ENCODE measurements around the gene LDB3.

LDB3 gene

DNA sequence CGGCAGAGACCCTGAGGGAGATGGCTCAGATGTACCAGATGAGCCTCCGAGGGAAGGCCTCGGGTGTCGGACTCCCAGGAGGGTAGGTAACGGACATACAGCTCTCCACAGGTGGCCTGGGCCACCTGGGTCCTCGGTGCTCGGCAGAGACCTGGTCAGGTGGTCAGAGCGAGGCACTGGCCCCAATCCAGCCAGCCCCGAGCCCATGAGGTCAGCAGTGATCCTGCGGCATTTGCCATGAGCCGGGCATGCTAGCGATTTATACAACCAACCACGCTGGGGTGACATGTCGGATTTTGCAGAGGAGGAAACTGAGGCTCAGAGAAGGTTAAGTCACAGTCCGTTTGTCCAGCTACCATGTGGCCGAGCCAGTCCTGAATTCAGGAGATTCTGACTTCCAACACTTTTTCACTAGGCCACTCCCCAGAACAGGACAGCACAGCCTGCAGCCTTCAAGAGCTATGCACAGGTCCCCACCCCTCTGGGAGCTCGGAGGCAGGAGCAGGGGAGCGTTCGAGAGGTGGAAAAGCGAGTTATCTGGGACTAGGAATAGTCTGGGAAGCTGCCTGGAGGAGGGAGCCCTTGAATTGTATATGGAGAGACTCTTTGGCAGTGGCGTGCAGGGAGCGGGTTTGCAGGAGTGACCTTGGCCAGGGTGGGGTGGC is 13.5 kb downstream of the LDB3 start:
- TF ChIP-seq EZH2 (IDR thresholded peaks at IDR 0.05; ENCODE audit: borderline replicate concordance, low read length) (no peak), CTCF (IDR thresholded peaks at IDR 0.05; ENCODE audit: low read length) (no peak)
- Histone ChIP-seq H3K9me2 (ENCODE audit: low read depth, low read length) (no peaks in the 10 kb centered on the region), H3K36me3 (ENCODE audit: insufficient read depth, low read length) (no peaks in the 10 kb centered on the region), H3K9me3 (ENCODE audit: low read length) (no peaks in the 10 kb centered on the region), H3K27ac (ENCODE audit: low read depth, low read length, poor library complexity, severe bottlenecking) (no peak overlapping the region), H3K4me2 (ENCODE audit: low read length) (no peak overlapping the region), H3K79me2 (ENCODE audit: insufficient read depth, low read length) (no peaks in the 10 kb centered on the region), H3K9ac (ENCODE audit: low read length) (no peak overlapping the region), H3K4me1 (ENCODE audit: insufficient read depth, low read length, severe bottlenecking) (peaks cover 8% of the 10 kb centered on the region), H2AFZ (ENCODE audit: low read length) (no peak overlapping the region), H4K20me1 (ENCODE audit: insufficient read depth, low read length) (no peaks in the 10 kb centered on the region), H3K4me3 (ENCODE audit: low read depth, low read length, poor library complexity, severe bottlenecking) (no peak overlapping the region), H3K27me3 (ENCODE audit: insufficient read depth, low read length) (peaks cover 6% of the 10 kb centered on the region; the same call in 1 of the 2 replicates), H3F3A (ENCODE audit: insufficient read depth, low read length) (no peaks in the 10 kb centered on the region)

DNA sequence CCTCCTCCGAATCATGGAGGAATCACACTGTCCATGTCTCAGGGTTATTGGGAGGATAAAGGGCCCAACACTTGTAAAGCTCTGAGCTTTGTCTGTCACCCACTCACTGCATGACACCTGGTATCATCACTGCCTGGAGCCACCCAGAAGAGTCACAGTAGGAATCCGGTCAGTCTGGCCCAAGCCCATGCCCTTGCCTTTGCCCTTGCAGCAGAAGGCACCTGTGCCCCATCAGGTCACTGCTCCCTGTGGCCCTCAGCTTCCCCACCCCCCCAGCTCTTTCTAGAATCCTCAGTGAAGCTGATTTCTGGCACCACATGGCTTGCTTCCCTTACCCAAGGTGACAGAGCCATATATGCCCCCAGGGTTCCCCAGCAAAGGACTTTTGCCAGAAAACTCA is 14.4 kb downstream of the LDB3 start:
- Histone ChIP-seq H3F3A (ENCODE audit: insufficient read depth, low read length) (no peaks in the 10 kb centered on the region), H3K27me3 (ENCODE audit: insufficient read depth, low read length) (no peaks in the 10 kb centered on the region), H4K20me1 (ENCODE audit: insufficient read depth, low read length) (no peaks in the 10 kb centered on the region), H3K9ac (ENCODE audit: low read length) (no peak overlapping the region), H3K4me3 (ENCODE audit: low read depth, low read length, poor library complexity, severe bottlenecking) (no peak overlapping the region), H3K36me3 (ENCODE audit: insufficient read depth, low read length) (no peaks in the 10 kb centered on the region), H2AFZ (ENCODE audit: low read length) (no peak overlapping the region), H3K4me2 (ENCODE audit: low read length) (no peak overlapping the region), H3K79me2 (ENCODE audit: insufficient read depth, low read length) (no peaks in the 10 kb centered on the region), H3K27ac (ENCODE audit: low read depth, low read length, poor library complexity, severe bottlenecking) (no peak overlapping the region), H3K9me3 (ENCODE audit: low read length) (no peaks in the 10 kb centered on the region), H3K9me2 (ENCODE audit: low read depth, low read length) (no peaks in the 10 kb centered on the region), H3K4me1 (ENCODE audit: insufficient read depth, low read length, severe bottlenecking) (peaks cover 8% of the 10 kb centered on the region)
- no peak for TF ChIP-seq EZH2 (IDR thresholded peaks at IDR 0.05; ENCODE audit: borderline replicate concordance, low read length)
- no peak for TF ChIP-seq CTCF (IDR thresholded peaks at IDR 0.05; ENCODE audit: low read length)

DNA sequence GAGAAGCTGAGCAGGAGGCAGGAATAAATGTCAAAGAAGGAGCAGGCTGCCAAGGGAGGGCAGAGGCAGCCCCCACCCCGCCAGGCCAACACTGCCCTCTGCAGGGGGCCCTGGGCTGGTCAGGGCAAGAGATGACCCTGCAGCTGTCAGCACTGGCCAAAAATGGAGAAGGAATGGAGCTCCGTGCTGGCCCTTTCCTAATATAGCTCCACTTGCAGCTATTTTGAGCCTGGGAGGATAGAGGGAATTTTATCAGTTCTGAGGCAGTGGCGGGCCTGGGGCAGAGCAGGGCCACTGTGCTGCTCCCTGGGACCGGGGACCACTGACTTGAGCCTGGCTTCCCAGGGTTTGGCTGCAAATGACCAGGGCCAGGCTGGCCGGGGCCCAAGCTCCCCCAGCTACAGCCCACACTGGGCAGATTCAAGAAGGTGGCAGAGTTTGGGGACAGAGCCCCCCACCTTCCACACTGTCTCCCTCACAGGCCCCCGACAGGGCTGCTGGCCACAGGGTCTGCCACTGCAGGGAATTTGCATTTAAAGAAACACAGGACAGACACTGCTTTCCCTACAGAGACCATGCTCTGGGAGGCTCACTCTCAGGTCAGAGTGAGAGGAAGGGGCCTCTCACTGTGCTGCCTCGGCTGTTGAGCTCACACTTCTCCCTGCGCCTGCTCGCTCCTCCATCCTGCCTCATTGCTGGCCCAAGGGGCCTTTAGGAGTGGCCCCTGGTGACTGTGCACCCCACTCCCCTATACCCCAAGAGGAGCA is 16.2 kb downstream of the LDB3 start:
- TF ChIP-seq EZH2 (IDR thresholded peaks at IDR 0.05; ENCODE audit: borderline replicate concordance, low read length) (no peak), CTCF (IDR thresholded peaks at IDR 0.05; ENCODE audit: low read length) (peak; percentile 27; the same call in 1 of the 2 replicates)
- Histone ChIP-seq H3K4me3 (ENCODE audit: low read depth, low read length, poor library complexity, severe bottlenecking) (no peak overlapping the region), H3K36me3 (ENCODE audit: insufficient read depth, low read length) (no peaks in the 10 kb centered on the region), H3K27me3 (ENCODE audit: insufficient read depth, low read length) (no peaks in the 10 kb centered on the region), H3K9ac (ENCODE audit: low read length) (no peak overlapping the region), H3K9me3 (ENCODE audit: low read length) (no peaks in the 10 kb centered on the region), H3K4me1 (ENCODE audit: insufficient read depth, low read length, severe bottlenecking) (peaks cover 6% of the 10 kb centered on the region), H2AFZ (ENCODE audit: low read length) (no peak overlapping the region), H3K4me2 (ENCODE audit: low read length) (no peak overlapping the region), H3F3A (ENCODE audit: insufficient read depth, low read length) (no peaks in the 10 kb centered on the region), H4K20me1 (ENCODE audit: insufficient read depth, low read length) (no peaks in the 10 kb centered on the region), H3K9me2 (ENCODE audit: low read depth, low read length) (no peaks in the 10 kb centered on the region), H3K27ac (ENCODE audit: low read depth, low read length, poor library complexity, severe bottlenecking) (no peak overlapping the region), H3K79me2 (ENCODE audit: insufficient read depth, low read length) (no peaks in the 10 kb centered on the region)

All from OCI-LY1 (cell line).